HFFc6 (cell line): ENCODE results near the gene ARIH2. TPM values are rescaled to one million over a fixed set of nuclear protein-coding genes. Genes with fewer than 3 reads are reported as not detected.
A peak's percentile ranks its signal among the peaks of the same experiment; 100 is the strongest.

ENCODE experiments used
- DNase-seq: peaks from one replicate; pipeline ENCODE4 v3.0.0-alpha.2; 2018
- H3K27ac Mint-ChIP-seq: 2 replicates; pipeline ENCODE4 v1.8.0; 2020; ENCODE audit warnings: mild to moderate bottlenecking, mixed read lengths
- H3K27me3 Mint-ChIP-seq: 2 replicates; pipeline ENCODE4 v1.8.0; 2021; ENCODE audit warnings: mild to moderate bottlenecking, moderate library complexity, mixed read lengths; ENCODE audit not compliant: insufficient read depth
- H3K36me3 Mint-ChIP-seq: 2 replicates; pipeline ENCODE4 v1.8.0; 2021; ENCODE audit warnings: low read depth, mixed read lengths
- H3K4me1 Mint-ChIP-seq: 2 replicates; pipeline ENCODE4 v1.8.0; 2020; ENCODE audit warnings: low read depth, mixed read lengths
- H3K4me3 Mint-ChIP-seq: 2 replicates; pipeline ENCODE4 v1.8.0; 2020; ENCODE audit warnings: mild to moderate bottlenecking, moderate library complexity, mixed read lengths
- H3K9me3 Mint-ChIP-seq: 2 replicates; pipeline ENCODE4 v1.8.0; 2020; ENCODE audit warnings: mild to moderate bottlenecking, mixed read lengths
- CTCF ChIP-seq: fragments of 200-600 bp; sonication (generic); IDR thresholded peaks from 2 replicates; pipeline ENCODE4 v1.5.0; 2021; ENCODE audit warnings: antibody characterized with exemption, mild to moderate bottlenecking
- total RNA-seq, 6 experiments: library from RNA; stranded (reverse); fragmentation: NEBNext Ultra II Directional; extraction: Animal tissue kit (Norgen Biotek cat#: 25700); gene quantifications; 2 replicates in 1 of 6; 3 replicates in 5 of 6; pipeline ENCODE4 v1.2.3, GENCODE V29; 2021

ARIH2 gene
- total RNA-seq, 6 experiments from 2014 or later: 60.0 to 71.6 (median 68.3) TPM

- H3K27me3 Mint-ChIP-seq: no peaks in the 10 kb centered on the region
- no peak for DNase-seq
- H3K36me3 Mint-ChIP-seq: peaks cover 10% of the 10 kb centered on the region
- peaks cover 12% of the 10 kb centered on the region for H3K4me1 Mint-ChIP-seq
- no peak overlapping the region for H3K4me3 Mint-ChIP-seq
- H3K9me3 Mint-ChIP-seq: no peaks in the 10 kb centered on the region
- no peak overlapping the region for H3K27ac Mint-ChIP-seq
- no peak for TF ChIP-seq CTCF
Measured at GRCh38 chr3:48881652-48882114, 37.0 kb upstream of the ARIH2 start.

GRCh38 chr3:48885753-48886152, 32.9 kb upstream of the ARIH2 start:
- Mint-ChIP-seq H3K4me1 (peaks cover 6% of the 10 kb centered on the region; the same call in 1 of the 2 replicates), H3K27ac (no peak overlapping the region), H3K27me3 (no peaks in the 10 kb centered on the region), H3K9me3 (no peaks in the 10 kb centered on the region), H3K36me3 (peaks cover 5% of the 10 kb centered on the region; the same call in 1 of the 2 replicates), H3K4me3 (no peak overlapping the region)
- no peak for TF ChIP-seq CTCF
- no peak for DNase-seq

- H3K27me3 Mint-ChIP-seq: no peaks in the 10 kb centered on the region; the same call in 1 of the 2 replicates
- no peak for TF ChIP-seq CTCF
- DNase-seq: no peak
- H3K36me3 Mint-ChIP-seq: peaks cover 10% of the 10 kb centered on the region
- H3K9me3 Mint-ChIP-seq: no peaks in the 10 kb centered on the region
- no peak overlapping the region for H3K4me3 Mint-ChIP-seq
- H3K27ac Mint-ChIP-seq: no peak overlapping the region
- H3K4me1 Mint-ChIP-seq: peaks cover 7% of the 10 kb centered on the region
Measured at GRCh38 chr3:48891606-48892005, 27.0 kb upstream of the ARIH2 start.

GRCh38 chr3:48894516-48894915, 24.1 kb upstream of the ARIH2 start:
- H3K27me3 Mint-ChIP-seq: no peaks in the 10 kb centered on the region; the same call in 1 of the 2 replicates
- H3K36me3 Mint-ChIP-seq: peaks cover 5% of the 10 kb centered on the region
- peaks cover 30% of the 10 kb centered on the region for H3K4me1 Mint-ChIP-seq
- no peak overlapping the region for H3K4me3 Mint-ChIP-seq
- DNase-seq: no peak
- H3K27ac Mint-ChIP-seq: no peak overlapping the region
- no peak for TF ChIP-seq CTCF
- no peaks in the 10 kb centered on the region for H3K9me3 Mint-ChIP-seq

- Mint-ChIP-seq H3K9me3 (no peaks in the 10 kb centered on the region), H3K4me1 (peaks cover 25% of the 10 kb centered on the region), H3K4me3 (no peak overlapping the region; the same call in 1 of the 2 replicates), H3K36me3 (no peaks in the 10 kb centered on the region), H3K27ac (peak overlapping the region; percentile 44), H3K27me3 (no peaks in the 10 kb centered on the region; the same call in none of the 2 replicates)
- no peak for DNase-seq
- TF ChIP-seq CTCF: no peak
Measured at GRCh38 chr3:48896936-48897335, 21.7 kb upstream of the ARIH2 start.
